ENCODE data around the gene FAM241A. TPM values are rescaled to one million over a fixed set of nuclear protein-coding genes. Genes with fewer than 3 reads are reported as not detected.

Gene FAM241A
- total and polyA plus RNA-seq, 2 donors (not counting 3 experiments of a cell fraction or from before 2014, with no cell fraction given): 3.2 to 9.1 TPM

- ChIA-PET POLR2A (no interaction called here), CTCF (no interaction called here)
- H3K9ac ChIP-seq (replicated peaks; ENCODE audit: extremely low read depth, insufficient read depth, low read length): no peak overlapping the region
- DNase-seq (ENCODE audit: low read depth, low spot score): no peak
- TF ChIP-seq GATA2 (IDR thresholded peaks at IDR 0.05; ENCODE audit: insufficient read depth, insufficient read length, low read depth, low read length) (no peak), FOS (IDR thresholded peaks at IDR 0.05; ENCODE audit: borderline replicate concordance, insufficient read depth, low read length) (no peak), MYC (IDR thresholded peaks at IDR 0.05; ENCODE audit: low read depth, low read length) (no peak), POLR2AphosphoS5 (IDR thresholded peaks at IDR 0.05; ENCODE audit: insufficient read depth, low read depth, low read length) (no peak), CTCF (IDR thresholded peaks at IDR 0.05; ENCODE audit: extremely low read depth in 1 of 2, insufficient read depth in 1 of 2, low read depth in 1 of 2, low read length in 2 of 2) (no peak), JUN (IDR thresholded peaks at IDR 0.05; ENCODE audit: borderline replicate concordance, insufficient read depth, insufficient read length, low read depth) (no peak)
- H3K27me3 ChIP-seq (ENCODE audit: control insufficient read depth in 2 of 2, insufficient read depth in 2 of 2, low read length in 2 of 2): no peaks in the 10 kb centered on the region
- no peak overlapping the region for H3K4me2 ChIP-seq (ENCODE audit: insufficient read depth, low read length)
- BruUV-seq (replicated peaks): no TSS peak
- peaks cover 4% of the 10 kb centered on the region for H3K4me1 ChIP-seq (ENCODE audit: control insufficient read depth, extremely low read depth, insufficient read depth, low read length)
- H3K36me3 ChIP-seq (ENCODE audit: control insufficient read depth in 2 of 2, extremely low read depth in 1 of 2, insufficient read depth in 2 of 2, low read length in 2 of 2): no peaks in the 10 kb centered on the region
- no peak overlapping the region for H3K4me3 ChIP-seq (replicated peaks in 1 of 3; ENCODE audit: insufficient read depth in 1 of 3, low read depth in 1 of 3, low read length in 3 of 3)
- no peak for FAIRE-seq
- H3K9me3 ChIP-seq (replicated peaks; ENCODE audit: control insufficient read depth, insufficient read depth, low read length): no peaks in the 10 kb centered on the region
- no peaks in the 10 kb centered on the region for H4K20me1 ChIP-seq (replicated peaks; ENCODE audit: control insufficient read depth, extremely low read depth, insufficient read depth, low read length)
- no peak overlapping the region for H3K27ac ChIP-seq (ENCODE audit: insufficient read depth, low read depth, low read length)
- no peaks in the 10 kb centered on the region for H3K79me2 ChIP-seq (ENCODE audit: control insufficient read depth, insufficient read depth, low read length)
- dilution Hi-C loops (cut with MboI; ENCODE audit: extremely low pct_ligation_motif_present, low sequenced_read_pairs) (no loop called here), intact Hi-C loops (cut with micrococcal nuclease) (no loop called here)
- no peaks in the 10 kb centered on the region for H3K9me1 ChIP-seq (replicated peaks; ENCODE audit: control insufficient read depth, extremely low read depth, insufficient read depth, low read length)
- no peak overlapping the region for H2AFZ ChIP-seq (ENCODE audit: low read depth, low read length)
These were observed 19.8 kb upstream of the FAM241A start for GRCh38 chr4:112125416-112125815.

Measured in endothelial cell of umbilical vein (primary cell).